SK-N-SH (cell line): ENCODE results near the gene POC5. TPM values are rescaled to one million over a fixed set of nuclear protein-coding genes. Genes with fewer than 3 reads are reported as not detected.

Source experiments
- CTCF ChIA-PET: fragments of 300-600, 350-600 bp; formaldehyde crosslinking; extraction: SDS; loops from one replicate; lab custom pipeline; 2021; lab: Yijun Ruan, JAX
- POLR2A ChIA-PET: fragments of 350-600 bp; sonication (Branson Sonifier 250); formaldehyde crosslinking; extraction: SDS; loops from one replicate; lab custom pipeline; 2020; ENCODE audit warnings: antibody characterized with exemption, inconsistent platforms; lab: Yijun Ruan, JAX
- DNase-seq: peaks from one replicate; pipeline ENCODE4 v3.0.0; 2012
- H2AFZ ChIP-seq: fragments of 200-600 bp; sonication (generic); 2 replicates; pipeline ENCODE4 v1.8.1; 2016; ENCODE audit warnings: antibody characterized with exemption, mild to moderate bottlenecking, low read depth
- H3F3A ChIP-seq: fragments of 200-600 bp; sonication (generic); replicated peaks from 2 replicates; pipeline ENCODE3; 2016; ENCODE audit warnings: antibody characterized with exemption, mild to moderate bottlenecking; ENCODE audit not compliant: insufficient read depth
- H3K27ac ChIP-seq, 2 experiments: fragments of 200-500 bp in 1 of 2; fragments of 200-600 bp in 1 of 2; sonication (Bioruptor generic) in 1 of 2; sonication (generic), shearing (Covaris generic) in 1 of 2; 2 replicates each; pipeline versions ENCODE4 v1.5.1 to v1.6.1; 2014 to 2016; ENCODE audit warnings: low read depth in 2 of 2, inconsistent platforms in 1 of 2, low read length in 1 of 2, mild to moderate bottlenecking in 1 of 2, mixed read lengths in 1 of 2
- H3K27me3 ChIP-seq: fragments of 200-600 bp; sonication (generic), shearing (Covaris generic); 2 replicates; pipeline ENCODE4 v1.6.1; 2016; ENCODE audit warnings: mixed run types; ENCODE audit not compliant: insufficient read depth
- H3K36me3 ChIP-seq, 2 experiments: fragments of 200-500 bp in 1 of 2; fragments of 200-600 bp in 1 of 2; sonication (Bioruptor generic) in 1 of 2; sonication (generic) in 1 of 2; replicated peaks in 1 of 2; 2 replicates each; pipeline versions ENCODE3 to v1.5.1; 2014 to 2016; ENCODE audit warnings: low read length in 1 of 2, mild to moderate bottlenecking in 1 of 2; ENCODE audit not compliant: insufficient read depth in 2 of 2, control insufficient read depth in 1 of 2
- H3K4me1 ChIP-seq, 2 experiments: fragments of 200-500 bp in 1 of 2; fragments of 200-600 bp in 1 of 2; sonication (Bioruptor generic) in 1 of 2; sonication (generic), shearing (Covaris generic) in 1 of 2; 2 replicates each; pipeline versions ENCODE4 v1.5.1 to v1.6.1; 2014 to 2016; ENCODE audit warnings: low read depth in 1 of 2, low read length in 1 of 2, mixed run types in 1 of 2; ENCODE audit not compliant: insufficient read depth in 2 of 2, control insufficient read depth in 1 of 2
- H3K4me2 ChIP-seq: fragments of 200-600 bp; sonication (generic), shearing (Covaris generic); 2 replicates; pipeline ENCODE4 v1.6.1; 2017; ENCODE audit warnings: mixed run types
- H3K4me3 ChIP-seq, 2 experiments: fragments of 200-500 bp in 1 of 2; fragments of 200-600 bp in 1 of 2; sonication (Bioruptor generic) in 1 of 2; sonication (generic), shearing (Covaris generic) in 1 of 2; 2 replicates each; pipeline versions ENCODE4 v1.5.1 to v1.8.1; 2014 to 2016; ENCODE audit warnings: low read depth in 2 of 2, inconsistent platforms in 1 of 2, low read length in 1 of 2, mild to moderate bottlenecking in 1 of 2, mixed read lengths in 1 of 2, moderate library complexity in 1 of 2
- H3K79me2 ChIP-seq: fragments of 200-600 bp; sonication (generic); 2 replicates; pipeline ENCODE4 v1.8.1; 2017; ENCODE audit warnings: mild to moderate bottlenecking; ENCODE audit not compliant: insufficient read depth
- H3K9ac ChIP-seq: fragments of 200-600 bp; sonication (generic); 2 replicates; pipeline ENCODE4 v1.6.1; 2017; ENCODE audit warnings: mixed run types
- H3K9me2 ChIP-seq: fragments of 200-600 bp; sonication (generic); 2 replicates; pipeline ENCODE4 v1.6.1; 2017; ENCODE audit warnings: mixed run types
- H3K9me3 ChIP-seq: fragments of 200-600 bp; sonication (generic); 2 replicates; pipeline ENCODE4 v1.6.1; 2017; ENCODE audit warnings: mixed run types, mild to moderate bottlenecking, moderate library complexity
- H4K20me1 ChIP-seq: fragments of 200-600 bp; sonication (generic); 2 replicates; pipeline ENCODE4 v1.6.1; 2017; ENCODE audit warnings: mild to moderate bottlenecking, mixed run types; ENCODE audit not compliant: insufficient read depth
- FOSL2 ChIP-seq: IDR thresholded peaks from 2 replicates; pipeline ENCODE4 v1.4.0; 2012; ENCODE audit warnings: low read depth, mild to moderate bottlenecking, moderate library complexity, borderline replicate concordance
- FOXJ3 ChIP-seq: sonication (generic); formaldehyde crosslinking; IDR thresholded peaks from 2 replicates; pipeline ENCODE4 v1.5.1; 2020; ENCODE audit warnings: mild to moderate bottlenecking, missing genetic modification reagents
- GABPA ChIP-seq: IDR thresholded peaks from 2 replicates; pipeline ENCODE4 v1.4.0; 2012; ENCODE audit warnings: low read depth, mild to moderate bottlenecking
- GATA2 ChIP-seq: sonication (generic); formaldehyde crosslinking; IDR thresholded peaks from 2 replicates; pipeline ENCODE4 v1.5.0; 2020; ENCODE audit warnings: mild to moderate bottlenecking, missing genetic modification reagents
- JUND ChIP-seq: IDR thresholded peaks from 2 replicates; pipeline ENCODE4 v1.4.0; 2012
- MEF2A ChIP-seq: IDR thresholded peaks from 2 replicates; pipeline ENCODE4 v1.4.0; 2012; ENCODE audit warnings: low read depth, borderline replicate concordance
- NRF1 ChIP-seq: IDR thresholded peaks from 2 replicates; pipeline ENCODE4 v1.6.1; 2012; ENCODE audit warnings: low read depth, mild to moderate bottlenecking, low read length
- POLR2AphosphoS5 ChIP-seq: IDR thresholded peaks from 2 replicates; pipeline ENCODE4 v1.6.1; 2012; ENCODE audit warnings: low read depth, low read length
- RAD21 ChIP-seq: IDR thresholded peaks from 2 replicates; pipeline ENCODE4 v1.6.1; 2012; ENCODE audit warnings: mild to moderate bottlenecking, low read length
- RFX5 ChIP-seq: IDR thresholded peaks from 2 replicates; pipeline ENCODE4 v1.6.1; 2012; ENCODE audit warnings: mild to moderate bottlenecking, improper control_type of control experiment, low read length
- RXRA ChIP-seq: IDR thresholded peaks from 2 replicates; pipeline ENCODE4 v1.4.0; 2012; ENCODE audit warnings: low read depth, mild to moderate bottlenecking, borderline replicate concordance
- SMC3 ChIP-seq: IDR thresholded peaks from 2 replicates; pipeline ENCODE4 v1.6.1; 2012; ENCODE audit warnings: low read depth, low read length, improper control_type of control experiment
- TAF1 ChIP-seq: IDR thresholded peaks from 2 replicates; pipeline ENCODE4 v1.6.1; 2012; ENCODE audit warnings: low read depth, mild to moderate bottlenecking, low read length, moderate library complexity, borderline replicate concordance
- TEAD4 ChIP-seq: IDR thresholded peaks from 2 replicates; pipeline ENCODE4 v1.4.0; 2012; ENCODE audit warnings: mild to moderate bottlenecking, borderline replicate concordance; ENCODE audit not compliant: insufficient read depth
- WGBS: methylation state at CpG from one replicate; pipeline ENCODE4 v1.1.6; 2017; ENCODE audit warnings: low lambda C conversion rate; 5-methylcytosine and 5-hydroxymethylcytosine counted together
- polyA plus RNA-seq, 3 experiments: library from polyadenylated mRNA; depleted of rRNA; stranded (reverse); fragments of >200 nt; gene quantifications; 2 replicates each; pipeline ENCODE4 v1.2.3, GENCODE V29; 2012
- TF ChIP-seq, protein P1 (sequence below): fragments of 150-350 bp; IDR thresholded peaks from 2 replicates; pipeline ENCODE4 v1.6.1; 2016; ENCODE audit warnings: mild to moderate bottlenecking, low read depth, low read length
- TF ChIP-seq, protein P2 (sequence below): IDR thresholded peaks from 2 replicates; pipeline ENCODE4 v1.4.0; 2012; ENCODE audit warnings: low read depth, borderline replicate concordance
- TF ChIP-seq, protein P3 (sequence below): IDR thresholded peaks from 2 replicates; pipeline ENCODE4 v1.6.1; 2012; ENCODE audit warnings: mild to moderate bottlenecking, low read depth, low read length, moderate library complexity
- TF ChIP-seq, protein P4 (sequence below): IDR thresholded peaks from 2 replicates; pipeline ENCODE4; 2012
- TF ChIP-seq, protein P5 (sequence below): IDR thresholded peaks from 2 replicates; pipeline ENCODE4 v1.4.0; 2012; ENCODE audit warnings: low read depth, borderline replicate concordance

POC5 gene
- polyA plus RNA-seq, 1 of the 3 experiments (the other 2 are of a cell fraction) = 15.9 TPM

DNA sequence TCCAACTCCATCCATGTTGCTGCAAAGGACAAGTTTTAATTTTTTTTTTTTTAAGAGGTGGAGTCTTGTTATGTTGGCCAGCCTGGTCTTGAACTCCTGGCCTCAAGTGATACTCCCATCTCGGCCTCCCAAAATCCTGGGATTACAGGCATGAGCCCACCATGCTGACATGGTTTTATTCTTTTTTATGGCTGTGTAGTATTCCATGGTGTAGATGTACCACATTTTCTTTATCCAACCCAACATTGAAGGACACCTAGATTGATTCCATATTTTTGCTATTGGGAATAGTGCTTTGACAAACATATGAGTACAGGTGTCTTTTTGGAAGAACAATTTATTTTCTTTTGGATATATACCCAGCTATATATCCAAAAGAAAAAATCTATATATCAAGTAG, 6.1 kb upstream of the POC5 start:
- no peak overlapping the region for H3K27ac ChIP-seq
- no peak overlapping the region for H3K4me2 ChIP-seq
- no peaks in the 10 kb centered on the region for H3F3A ChIP-seq
- no peak overlapping the region for H3K9ac ChIP-seq
- H2AFZ ChIP-seq = no peak overlapping the region
- TF ChIP-seq, protein P1, sequence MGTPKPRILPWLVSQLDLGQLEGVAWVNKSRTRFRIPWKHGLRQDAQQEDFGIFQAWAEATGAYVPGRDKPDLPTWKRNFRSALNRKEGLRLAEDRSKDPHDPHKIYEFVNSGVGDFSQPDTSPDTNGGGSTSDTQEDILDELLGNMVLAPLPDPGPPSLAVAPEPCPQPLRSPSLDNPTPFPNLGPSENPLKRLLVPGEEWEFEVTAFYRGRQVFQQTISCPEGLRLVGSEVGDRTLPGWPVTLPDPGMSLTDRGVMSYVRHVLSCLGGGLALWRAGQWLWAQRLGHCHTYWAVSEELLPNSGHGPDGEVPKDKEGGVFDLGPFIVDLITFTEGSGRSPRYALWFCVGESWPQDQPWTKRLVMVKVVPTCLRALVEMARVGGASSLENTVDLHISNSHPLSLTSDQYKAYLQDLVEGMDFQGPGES = no peak
- TF ChIP-seq POLR2AphosphoS5 = no peak
- TF ChIP-seq, protein P2, sequence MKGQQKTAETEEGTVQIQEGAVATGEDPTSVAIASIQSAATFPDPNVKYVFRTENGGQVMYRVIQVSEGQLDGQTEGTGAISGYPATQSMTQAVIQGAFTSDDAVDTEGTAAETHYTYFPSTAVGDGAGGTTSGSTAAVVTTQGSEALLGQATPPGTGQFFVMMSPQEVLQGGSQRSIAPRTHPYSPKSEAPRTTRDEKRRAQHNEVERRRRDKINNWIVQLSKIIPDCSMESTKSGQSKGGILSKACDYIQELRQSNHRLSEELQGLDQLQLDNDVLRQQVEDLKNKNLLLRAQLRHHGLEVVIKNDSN = no peak
- TF ChIP-seq, all 33 proteins: peak for 0
- Histone ChIP-seq H3K27me3 (no peaks in the 10 kb centered on the region), H3K9me3 (no peaks in the 10 kb centered on the region), H3K4me1 (no peaks in the 10 kb centered on the region), H3K79me2 (no peaks in the 10 kb centered on the region), H4K20me1 (no peaks in the 10 kb centered on the region), H3K4me3 (no peak overlapping the region), H3K9me2 (no peaks in the 10 kb centered on the region), H3K36me3 (no peaks in the 10 kb centered on the region)
- CTCF ChIA-PET = no interaction called here
- no peak for DNase-seq
- 22% methylated on average over 1 of the region's 1 CpG for whole genome bisulfite sequencing
- POLR2A ChIA-PET = no interaction called here

DNA sequence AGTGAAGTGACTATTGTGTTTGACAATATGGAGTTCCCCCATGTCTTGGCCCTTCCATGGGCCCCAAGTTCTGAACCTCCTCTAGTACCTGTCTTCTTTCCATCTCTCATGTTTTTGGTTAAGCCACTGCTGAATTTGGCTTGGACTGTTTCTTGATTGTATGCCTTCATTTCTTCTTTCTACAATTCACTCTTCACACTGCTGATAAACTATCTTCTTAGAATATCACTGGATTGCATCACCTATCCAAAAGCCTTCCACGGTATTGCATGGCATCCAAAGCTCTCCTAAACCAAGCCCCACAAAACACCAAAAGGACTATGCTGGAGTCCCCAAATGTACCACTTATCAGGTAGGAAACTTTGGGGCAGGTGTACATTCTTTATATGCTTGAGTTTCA, 4.3 kb upstream of the POC5 start:
- no peaks in the 10 kb centered on the region for H3K36me3 ChIP-seq
- no peaks in the 10 kb centered on the region for H3K9me2 ChIP-seq
- no peak overlapping the region for H3K9ac ChIP-seq
- H3K4me1 ChIP-seq = no peaks in the 10 kb centered on the region; a peak in 2 of 4 replicates
- no peak overlapping the region for H3K4me3 ChIP-seq
- DNase-seq = no peak
- 63% methylated on average over 1 of the region's 1 CpG for WGBS
- TF ChIP-seq, protein P3, sequence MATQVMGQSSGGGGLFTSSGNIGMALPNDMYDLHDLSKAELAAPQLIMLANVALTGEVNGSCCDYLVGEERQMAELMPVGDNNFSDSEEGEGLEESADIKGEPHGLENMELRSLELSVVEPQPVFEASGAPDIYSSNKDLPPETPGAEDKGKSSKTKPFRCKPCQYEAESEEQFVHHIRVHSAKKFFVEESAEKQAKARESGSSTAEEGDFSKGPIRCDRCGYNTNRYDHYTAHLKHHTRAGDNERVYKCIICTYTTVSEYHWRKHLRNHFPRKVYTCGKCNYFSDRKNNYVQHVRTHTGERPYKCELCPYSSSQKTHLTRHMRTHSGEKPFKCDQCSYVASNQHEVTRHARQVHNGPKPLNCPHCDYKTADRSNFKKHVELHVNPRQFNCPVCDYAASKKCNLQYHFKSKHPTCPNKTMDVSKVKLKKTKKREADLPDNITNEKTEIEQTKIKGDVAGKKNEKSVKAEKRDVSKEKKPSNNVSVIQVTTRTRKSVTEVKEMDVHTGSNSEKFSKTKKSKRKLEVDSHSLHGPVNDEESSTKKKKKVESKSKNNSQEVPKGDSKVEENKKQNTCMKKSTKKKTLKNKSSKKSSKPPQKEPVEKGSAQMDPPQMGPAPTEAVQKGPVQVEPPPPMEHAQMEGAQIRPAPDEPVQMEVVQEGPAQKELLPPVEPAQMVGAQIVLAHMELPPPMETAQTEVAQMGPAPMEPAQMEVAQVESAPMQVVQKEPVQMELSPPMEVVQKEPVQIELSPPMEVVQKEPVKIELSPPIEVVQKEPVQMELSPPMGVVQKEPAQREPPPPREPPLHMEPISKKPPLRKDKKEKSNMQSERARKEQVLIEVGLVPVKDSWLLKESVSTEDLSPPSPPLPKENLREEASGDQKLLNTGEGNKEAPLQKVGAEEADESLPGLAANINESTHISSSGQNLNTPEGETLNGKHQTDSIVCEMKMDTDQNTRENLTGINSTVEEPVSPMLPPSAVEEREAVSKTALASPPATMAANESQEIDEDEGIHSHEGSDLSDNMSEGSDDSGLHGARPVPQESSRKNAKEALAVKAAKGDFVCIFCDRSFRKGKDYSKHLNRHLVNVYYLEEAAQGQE = no peak
- TF ChIP-seq GABPA (no peak), NRF1 (no peak), TEAD4 (no peak), TAF1 (no peak), JUND (no peak), MEF2A (no peak), FOSL2 (no peak), FOXJ3 (CRISPR knock-in tag) (no peak), RFX5 (no peak), RXRA (no peak), RAD21 (no peak), SMC3 (no peak), GATA2 (CRISPR knock-in tag) (no peak)
- TF ChIP-seq, protein P4, sequence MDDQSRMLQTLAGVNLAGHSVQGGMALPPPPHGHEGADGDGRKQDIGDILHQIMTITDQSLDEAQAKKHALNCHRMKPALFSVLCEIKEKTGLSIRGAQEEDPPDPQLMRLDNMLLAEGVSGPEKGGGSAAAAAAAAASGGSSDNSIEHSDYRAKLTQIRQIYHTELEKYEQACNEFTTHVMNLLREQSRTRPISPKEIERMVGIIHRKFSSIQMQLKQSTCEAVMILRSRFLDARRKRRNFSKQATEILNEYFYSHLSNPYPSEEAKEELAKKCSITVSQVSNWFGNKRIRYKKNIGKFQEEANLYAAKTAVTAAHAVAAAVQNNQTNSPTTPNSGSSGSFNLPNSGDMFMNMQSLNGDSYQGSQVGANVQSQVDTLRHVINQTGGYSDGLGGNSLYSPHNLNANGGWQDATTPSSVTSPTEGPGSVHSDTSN = no peak
- TF ChIP-seq, protein P5, sequence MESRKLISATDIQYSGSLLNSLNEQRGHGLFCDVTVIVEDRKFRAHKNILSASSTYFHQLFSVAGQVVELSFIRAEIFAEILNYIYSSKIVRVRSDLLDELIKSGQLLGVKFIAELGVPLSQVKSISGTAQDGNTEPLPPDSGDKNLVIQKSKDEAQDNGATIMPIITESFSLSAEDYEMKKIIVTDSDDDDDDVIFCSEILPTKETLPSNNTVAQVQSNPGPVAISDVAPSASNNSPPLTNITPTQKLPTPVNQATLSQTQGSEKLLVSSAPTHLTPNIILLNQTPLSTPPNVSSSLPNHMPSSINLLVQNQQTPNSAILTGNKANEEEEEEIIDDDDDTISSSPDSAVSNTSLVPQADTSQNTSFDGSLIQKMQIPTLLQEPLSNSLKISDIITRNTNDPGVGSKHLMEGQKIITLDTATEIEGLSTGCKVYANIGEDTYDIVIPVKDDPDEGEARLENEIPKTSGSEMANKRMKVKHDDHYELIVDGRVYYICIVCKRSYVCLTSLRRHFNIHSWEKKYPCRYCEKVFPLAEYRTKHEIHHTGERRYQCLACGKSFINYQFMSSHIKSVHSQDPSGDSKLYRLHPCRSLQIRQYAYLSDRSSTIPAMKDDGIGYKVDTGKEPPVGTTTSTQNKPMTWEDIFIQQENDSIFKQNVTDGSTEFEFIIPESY = no peak
- TF ChIP-seq, all 33 proteins: peak for 0
- Histone ChIP-seq H3K4me2 (no peak overlapping the region), H3K9me3 (no peaks in the 10 kb centered on the region), H3K27ac (no peak overlapping the region), H3K27me3 (no peaks in the 10 kb centered on the region), H3K79me2 (peaks cover 2% of the 10 kb centered on the region; the same call in 1 of the 2 replicates), H2AFZ (no peak overlapping the region), H3F3A (peaks cover 6% of the 10 kb centered on the region), H4K20me1 (no peaks in the 10 kb centered on the region)
- ChIA-PET CTCF (interaction anchor here (0.7 kb wide), 1 partner anchor 535 kb away, joined by 3 read pairs; no protein-coding TSS in a partner anchor), POLR2A (no interaction called here)
